Activated naive CD4-positive, alpha-beta T cell treated with anti-CD3 and anti-CD28 coated beads, Interleukin-2, amount 50 U/mL, for 24 hours (primary cell): ENCODE measurements around the gene EXOC4.
A peak's percentile ranks its signal among the peaks of the same experiment; 100 is the strongest.
"Not testable (repeated sequence)": the region's sequence is repeated elsewhere in the genome, so short reads cannot be mapped to it uniquely, and the experiment has no call there.

Experiments
- H3K27ac Mint-ChIP-seq: one replicate; pipeline ENCODE4 v1.8.0; 2021; ENCODE audit warnings: mild to moderate bottlenecking, mixed read lengths
- H3K27me3 Mint-ChIP-seq: one replicate; pipeline ENCODE4 v1.8.0; 2021; ENCODE audit warnings: mixed read lengths
- H3K36me3 Mint-ChIP-seq: one replicate; pipeline ENCODE4 v1.8.0; 2021; ENCODE audit warnings: mixed read lengths
- H3K4me1 Mint-ChIP-seq: one replicate; pipeline ENCODE4 v1.8.0; 2021; ENCODE audit warnings: mixed read lengths
- H3K4me3 Mint-ChIP-seq: one replicate; pipeline ENCODE4 v1.8.0; 2021; ENCODE audit warnings: mild to moderate bottlenecking, mixed read lengths
- H3K9me3 Mint-ChIP-seq: one replicate; pipeline ENCODE4 v1.8.0; 2021; ENCODE audit warnings: mixed read lengths

Gene EXOC4

DNA sequence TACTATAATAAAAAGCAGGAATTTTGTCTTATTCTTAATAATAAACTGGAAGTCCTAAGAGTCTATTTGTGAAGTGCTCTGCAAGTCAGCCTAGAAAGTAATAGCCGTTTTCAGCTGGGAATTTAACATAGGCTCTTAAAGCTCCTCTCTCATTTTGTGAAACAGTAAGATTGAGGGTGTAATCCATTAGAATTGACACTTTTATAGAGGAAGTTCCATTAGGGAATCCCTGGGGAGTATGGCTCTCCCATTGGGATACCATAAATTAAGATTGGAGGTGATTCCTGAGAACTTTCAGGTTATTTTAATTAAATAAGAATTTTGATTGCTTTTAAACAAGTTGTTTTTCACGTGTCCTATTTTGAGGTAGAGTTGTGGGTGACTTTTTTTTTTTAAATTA is 68.0 kb downstream of the EXOC4 start:
- Mint-ChIP-seq H3K36me3 (peaks cover 65% of the 10 kb centered on the region), H3K9me3 (peaks cover 14% of the 10 kb centered on the region), H3K27ac (no peak overlapping the region), H3K4me3 (no peak overlapping the region), H3K27me3 (no peaks in the 10 kb centered on the region), H3K4me1 (peaks cover 4% of the 10 kb centered on the region)

GRCh38 chr7:133321366-133321765 is 68.5 kb downstream of the EXOC4 start:
- not testable (repeated sequence) for H3K4me3 Mint-ChIP-seq, H3K27me3 Mint-ChIP-seq, H3K4me1 Mint-ChIP-seq, H3K27ac Mint-ChIP-seq
- peaks cover 14% of the 10 kb centered on the region for H3K9me3 Mint-ChIP-seq
- peaks cover 68% of the 10 kb centered on the region for H3K36me3 Mint-ChIP-seq

DNA sequence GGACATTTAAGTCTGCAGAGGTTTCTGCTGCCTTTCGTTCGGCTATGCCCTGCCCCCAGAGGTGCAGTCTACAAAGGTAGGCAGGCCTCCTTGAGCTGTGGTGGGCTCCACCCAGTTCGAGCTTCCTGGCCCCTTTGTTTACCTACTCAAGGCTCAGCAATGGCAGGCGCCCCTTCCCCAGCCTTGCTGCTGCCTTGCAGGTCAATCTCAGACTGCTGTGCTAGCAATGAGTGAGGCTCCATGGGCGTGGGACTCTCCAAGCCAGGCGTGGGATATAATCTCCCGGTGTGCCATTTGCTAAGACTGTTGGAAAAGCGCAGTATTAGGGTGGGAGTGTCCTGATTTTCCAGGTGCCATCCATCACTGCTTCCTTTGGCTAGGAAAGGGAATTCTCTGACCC is 73.9 kb downstream of the EXOC4 start:
- not testable (repeated sequence) for H3K4me3 Mint-ChIP-seq, H3K27ac Mint-ChIP-seq, H3K27me3 Mint-ChIP-seq
- peaks cover 61% of the 10 kb centered on the region for H3K36me3 Mint-ChIP-seq
- peaks cover 15% of the 10 kb centered on the region for H3K9me3 Mint-ChIP-seq
- peaks cover 16% of the 10 kb centered on the region for H3K4me1 Mint-ChIP-seq

DNA sequence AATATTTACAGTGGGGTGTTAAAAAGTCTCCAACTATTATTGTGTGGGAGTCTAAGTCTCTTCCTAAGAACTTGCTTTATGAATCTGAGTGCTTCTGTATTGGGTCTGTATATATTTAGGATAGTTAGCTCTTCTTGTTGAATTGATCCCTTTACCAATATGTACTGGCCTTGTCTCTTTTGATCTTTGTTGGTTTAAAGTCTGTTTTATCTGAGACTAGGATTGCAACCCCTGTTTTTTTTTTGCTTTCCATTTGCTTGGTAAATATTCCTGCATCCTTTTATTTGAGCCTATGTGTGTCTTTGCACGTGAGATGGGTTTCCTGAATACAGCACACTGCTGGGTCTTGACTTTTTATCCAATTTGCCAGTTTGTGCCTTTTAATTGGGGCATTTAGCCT is 75.1 kb downstream of the EXOC4 start:
- not testable (repeated sequence) for H3K4me3 Mint-ChIP-seq, H3K27ac Mint-ChIP-seq, H3K27me3 Mint-ChIP-seq
- Mint-ChIP-seq H3K36me3 (peaks cover 48% of the 10 kb centered on the region), H3K4me1 (peaks cover 16% of the 10 kb centered on the region), H3K9me3 (peaks cover 13% of the 10 kb centered on the region)

- peaks cover 46% of the 10 kb centered on the region for H3K36me3 Mint-ChIP-seq
- H3K4me1 Mint-ChIP-seq: peaks cover 15% of the 10 kb centered on the region
- H3K4me3 Mint-ChIP-seq: no peak overlapping the region
- peaks cover 12% of the 10 kb centered on the region for H3K9me3 Mint-ChIP-seq
- H3K27me3 Mint-ChIP-seq: no peaks in the 10 kb centered on the region
- no peak overlapping the region for H3K27ac Mint-ChIP-seq
Measured at GRCh38 chr7:133330085-133330484, 77.2 kb downstream of the EXOC4 start.

GRCh38 chr7:133331861-133332260 is 79.0 kb downstream of the EXOC4 start:
- peaks cover 17% of the 10 kb centered on the region for H3K9me3 Mint-ChIP-seq

DNA sequence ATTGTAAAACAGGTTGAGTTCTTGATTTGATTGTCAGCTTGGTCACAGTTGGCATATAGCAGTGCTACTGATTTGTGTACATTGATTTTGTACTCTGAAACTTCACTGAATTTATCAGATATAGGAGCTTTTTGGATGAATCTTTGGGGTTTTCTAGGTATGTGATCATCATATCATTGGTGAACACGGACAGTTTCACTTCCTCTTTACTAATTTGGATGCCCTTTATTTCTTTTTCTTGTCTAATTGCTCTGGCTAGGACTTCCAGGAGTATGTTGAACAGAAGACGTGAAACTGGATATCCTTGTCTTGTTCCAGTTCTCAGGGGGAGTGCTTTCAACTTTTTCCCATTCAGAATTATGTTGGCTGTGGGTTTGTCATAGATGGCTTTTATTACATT is 86.9 kb downstream of the EXOC4 start:
- peaks cover 21% of the 10 kb centered on the region for H3K9me3 Mint-ChIP-seq
- peaks cover 9% of the 10 kb centered on the region for H3K4me1 Mint-ChIP-seq
- H3K27ac Mint-ChIP-seq: no peak overlapping the region
- H3K36me3 Mint-ChIP-seq: peaks cover 63% of the 10 kb centered on the region
- H3K4me3 Mint-ChIP-seq: no peak overlapping the region
- H3K27me3 Mint-ChIP-seq: no peaks in the 10 kb centered on the region

More at GRCh38 chr7:133331861-133332260, 79.0 kb downstream of the EXOC4 start:
- Mint-ChIP-seq H3K27me3 (no peaks in the 10 kb centered on the region), H3K27ac (no peak overlapping the region), H3K4me3 (no peak overlapping the region), H3K4me1 (peaks cover 15% of the 10 kb centered on the region), H3K36me3 (peaks cover 42% of the 10 kb centered on the region)

GRCh38 chr7:133344275-133344674 is 91.4 kb downstream of the EXOC4 start:
- Mint-ChIP-seq H3K27me3 (no peaks in the 10 kb centered on the region), H3K4me3 (no peak overlapping the region), H3K9me3 (peaks cover 20% of the 10 kb centered on the region), H3K27ac (peak overlapping the region; percentile 6), H3K36me3 (peaks cover 61% of the 10 kb centered on the region), H3K4me1 (peaks cover 16% of the 10 kb centered on the region)

GRCh38 chr7:133345690-133346421 is 93.0 kb downstream of the EXOC4 start:
- Mint-ChIP-seq H3K4me3 (no peak overlapping the region), H3K36me3 (peaks cover 57% of the 10 kb centered on the region), H3K27me3 (no peaks in the 10 kb centered on the region), H3K27ac (no peak overlapping the region), H3K9me3 (peaks cover 26% of the 10 kb centered on the region), H3K4me1 (peaks cover 27% of the 10 kb centered on the region)

DNA sequence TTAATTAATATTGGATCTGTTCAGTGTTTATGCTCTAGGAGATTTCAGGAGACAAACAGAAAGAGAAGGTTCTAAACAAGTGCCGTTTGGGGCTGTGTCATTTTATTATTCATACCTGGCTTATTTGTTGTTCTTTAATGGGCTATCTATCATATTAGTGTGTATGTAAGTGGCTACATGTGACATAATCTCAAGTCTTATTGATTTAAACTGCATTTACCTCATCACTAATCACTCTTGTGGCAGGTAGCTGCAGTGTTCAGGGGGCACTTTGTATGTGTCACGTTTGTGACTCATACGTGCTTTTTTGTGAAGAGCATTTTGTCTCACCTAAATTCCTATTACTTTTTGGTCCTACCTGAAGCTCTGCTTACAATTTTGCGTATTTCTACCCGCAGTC is 95.4 kb downstream of the EXOC4 start:
- Mint-ChIP-seq H3K4me3 (no peak overlapping the region), H3K9me3 (peaks cover 28% of the 10 kb centered on the region), H3K4me1 (peaks cover 27% of the 10 kb centered on the region), H3K36me3 (peaks cover 50% of the 10 kb centered on the region), H3K27me3 (no peaks in the 10 kb centered on the region), H3K27ac (no peak overlapping the region)

- peaks cover 52% of the 10 kb centered on the region for H3K36me3 Mint-ChIP-seq
- no peaks in the 10 kb centered on the region for H3K27me3 Mint-ChIP-seq
- H3K4me1 Mint-ChIP-seq: peaks cover 28% of the 10 kb centered on the region
- peaks cover 32% of the 10 kb centered on the region for H3K9me3 Mint-ChIP-seq
- H3K4me3 Mint-ChIP-seq: no peak overlapping the region
- H3K27ac Mint-ChIP-seq: no peak overlapping the region
Measured at GRCh38 chr7:133349101-133349500, 96.2 kb downstream of the EXOC4 start.

GRCh38 chr7:133352430-133352829 is 99.6 kb downstream of the EXOC4 start:
- H3K36me3 Mint-ChIP-seq: peaks cover 50% of the 10 kb centered on the region
- H3K27ac Mint-ChIP-seq: no peak overlapping the region
- no peaks in the 10 kb centered on the region for H3K27me3 Mint-ChIP-seq
- peaks cover 24% of the 10 kb centered on the region for H3K4me1 Mint-ChIP-seq
- H3K4me3 Mint-ChIP-seq: no peak overlapping the region
- H3K9me3 Mint-ChIP-seq: peaks cover 36% of the 10 kb centered on the region

- Mint-ChIP-seq H3K4me3 (no peak overlapping the region), H3K4me1 (peaks cover 21% of the 10 kb centered on the region), H3K27ac (no peak overlapping the region), H3K27me3 (no peaks in the 10 kb centered on the region), H3K36me3 (peaks cover 48% of the 10 kb centered on the region), H3K9me3 (peaks cover 36% of the 10 kb centered on the region)
Measured at GRCh38 chr7:133353775-133354174, 100.9 kb downstream of the EXOC4 start.

GRCh38 chr7:133354546-133355324 is 101.9 kb downstream of the EXOC4 start:
- Mint-ChIP-seq H3K36me3 (peaks cover 43% of the 10 kb centered on the region), H3K27ac (no peak overlapping the region), H3K9me3 (peaks cover 29% of the 10 kb centered on the region), H3K4me3 (no peak overlapping the region), H3K27me3 (no peaks in the 10 kb centered on the region), H3K4me1 (peaks cover 14% of the 10 kb centered on the region)

DNA sequence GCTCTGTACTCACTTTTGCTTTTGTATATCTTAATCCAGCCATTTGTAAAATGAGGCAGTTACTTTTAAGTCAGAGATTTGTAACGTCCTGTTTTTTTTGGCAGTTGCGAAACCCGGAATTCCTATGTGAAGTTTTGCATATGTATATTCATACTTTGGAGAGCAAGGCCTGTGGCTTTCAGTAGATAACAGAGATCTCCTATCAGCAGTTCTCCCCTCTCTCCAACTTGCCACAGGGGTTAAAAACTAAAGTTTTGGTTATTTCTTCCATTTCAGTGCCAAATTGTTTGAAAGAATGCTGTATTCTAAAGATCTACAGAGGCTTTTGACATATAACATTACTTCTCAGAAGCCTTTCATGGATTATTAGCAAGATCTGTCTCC is 102.4 kb downstream of the EXOC4 start:
- peaks cover 23% of the 10 kb centered on the region for H3K9me3 Mint-ChIP-seq
- H3K27me3 Mint-ChIP-seq: no peaks in the 10 kb centered on the region
- no peak overlapping the region for H3K27ac Mint-ChIP-seq
- peaks cover 41% of the 10 kb centered on the region for H3K36me3 Mint-ChIP-seq
- peaks cover 13% of the 10 kb centered on the region for H3K4me1 Mint-ChIP-seq
- no peak overlapping the region for H3K4me3 Mint-ChIP-seq

DNA sequence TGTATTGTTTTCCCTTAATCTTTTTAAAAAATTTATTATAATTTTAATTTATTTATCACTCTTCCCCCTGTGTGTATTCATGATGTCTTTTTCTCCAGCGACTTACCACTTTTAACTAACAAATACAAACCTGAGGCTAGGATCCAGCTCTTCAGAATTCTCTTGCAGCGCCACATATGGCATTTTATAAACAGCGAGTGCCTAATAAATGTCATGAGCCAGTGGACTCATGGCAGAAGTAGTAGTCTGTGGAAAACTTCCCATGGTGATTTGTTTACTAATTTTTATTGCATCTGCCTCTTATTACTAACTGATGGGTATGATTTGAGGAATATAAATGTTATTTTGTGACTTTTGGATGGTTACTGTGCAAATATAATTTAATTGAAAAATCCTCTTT is 102.9 kb downstream of the EXOC4 start:
- Mint-ChIP-seq H3K27ac (no peak overlapping the region), H3K27me3 (no peaks in the 10 kb centered on the region), H3K4me1 (peaks cover 11% of the 10 kb centered on the region), H3K36me3 (peaks cover 41% of the 10 kb centered on the region), H3K4me3 (no peak overlapping the region), H3K9me3 (peaks cover 22% of the 10 kb centered on the region)
